ENCODE data around the gene LTBP1. TPM values are rescaled to one million over a fixed set of nuclear protein-coding genes. Genes with fewer than 3 reads are reported as not detected.
"Not testable (repeated sequence)": the region's sequence is repeated elsewhere in the genome, so short reads cannot be mapped to it uniquely, and the experiment has no call there.

LTBP1 gene
- total RNA-seq, 1 donor from 2014 or later: 43.9 TPM

DNA sequence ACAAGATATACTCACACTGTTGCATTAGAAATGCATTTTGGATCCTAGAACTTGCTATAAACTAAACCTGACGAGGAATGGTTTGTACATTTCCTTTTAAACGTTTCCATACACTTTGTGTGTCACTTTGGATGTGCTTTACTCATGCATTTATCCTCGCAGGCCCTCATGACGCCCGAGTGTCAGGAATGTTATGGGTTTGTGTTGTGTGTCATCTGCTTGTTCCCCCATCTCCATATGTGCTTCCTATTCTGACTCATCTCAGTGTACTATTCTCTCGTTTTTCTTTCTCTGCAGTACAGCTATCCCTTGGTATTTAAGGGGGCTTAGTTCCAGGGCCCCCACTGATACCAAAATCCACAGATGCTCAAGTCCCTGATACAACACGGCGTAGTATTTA, 408.2 kb downstream of the LTBP1 start:
- H3K4me3 ChIP-seq (ENCODE audit: low read depth, low read length): no peak overlapping the region
- no peak for TF ChIP-seq CTCF (conservative IDR thresholded peaks at IDR 0.05; ENCODE audit: low read depth, low read length)
- no peak for DNase-seq (ENCODE audit: low read depth)

DNA sequence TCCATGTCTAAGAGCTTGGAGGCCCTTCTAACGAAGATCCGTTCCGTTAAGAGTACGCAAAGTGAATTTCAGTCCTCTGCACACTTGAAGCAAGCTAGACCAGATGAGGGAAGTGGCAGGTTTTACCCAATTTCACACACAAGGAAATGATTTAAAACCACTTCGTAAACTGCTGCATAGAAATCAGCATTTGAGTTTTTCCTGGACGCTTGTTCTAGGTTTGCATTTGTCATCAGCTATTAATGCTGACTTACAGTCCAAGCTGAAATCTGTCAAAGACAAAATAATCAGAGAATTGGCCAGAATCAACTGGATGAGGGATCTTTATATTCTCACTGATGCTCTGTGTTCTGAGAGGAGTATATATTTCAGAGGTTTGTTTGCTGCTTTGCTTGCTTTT, 412.1 kb downstream of the LTBP1 start:
- no peak for TF ChIP-seq CTCF (conservative IDR thresholded peaks at IDR 0.05; ENCODE audit: low read depth, low read length)
- DNase-seq (ENCODE audit: low read depth): no peak

DNA sequence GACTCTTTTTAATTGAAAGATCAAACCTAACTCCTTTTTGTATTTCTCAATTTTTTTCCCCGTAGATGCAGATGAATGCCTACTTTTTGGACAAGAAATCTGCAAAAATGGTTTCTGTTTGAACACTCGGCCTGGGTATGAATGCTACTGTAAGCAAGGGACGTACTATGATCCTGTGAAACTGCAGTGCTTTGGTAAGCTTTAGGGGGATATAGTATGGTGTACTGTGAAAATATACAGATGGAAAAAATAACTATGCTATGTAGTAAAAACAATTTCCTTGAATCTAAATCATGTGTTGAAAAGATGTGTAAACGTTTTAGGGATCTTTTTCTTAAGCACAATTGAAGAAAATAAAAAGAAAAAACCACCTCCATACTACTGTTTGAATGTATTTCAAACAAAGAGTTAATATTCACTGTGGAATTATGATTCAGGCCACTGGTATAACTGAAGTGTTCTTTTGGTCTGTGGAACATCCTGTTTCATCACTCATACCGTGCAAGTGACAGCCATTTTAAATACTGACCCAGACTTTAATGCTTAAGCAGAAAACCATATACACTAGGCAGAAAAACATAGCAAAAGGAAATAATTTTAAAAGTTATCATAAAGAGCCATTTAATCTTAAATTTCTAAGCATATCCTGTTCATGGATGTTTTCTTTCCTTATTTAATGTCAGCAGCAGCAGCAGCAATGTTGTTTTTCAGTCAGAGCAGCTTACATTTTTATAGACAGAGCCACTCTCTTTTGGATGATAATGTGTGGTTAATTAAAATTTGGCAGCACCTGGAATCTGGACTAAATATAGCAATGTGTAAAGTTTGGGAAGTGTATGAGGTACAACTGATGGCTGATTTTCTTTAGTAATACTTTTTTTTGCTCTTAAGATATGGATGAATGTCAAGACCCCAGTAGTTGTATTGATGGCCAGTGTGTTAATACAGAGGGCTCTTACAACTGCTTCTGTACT, 416.9 kb downstream of the LTBP1 start:
- no peak for DNase-seq (ENCODE audit: low read depth)
- TF ChIP-seq CTCF (conservative IDR thresholded peaks at IDR 0.05; ENCODE audit: low read depth, low read length): no peak
- no peak overlapping the region for H3K4me3 ChIP-seq (ENCODE audit: low read depth, low read length)

More for the DNA sequence above, 412.1 kb downstream of the LTBP1 start:
- no peak overlapping the region for H3K4me3 ChIP-seq (ENCODE audit: low read depth, low read length)

- DNase-seq (ENCODE audit: low read depth): no peak
- no peak overlapping the region for H3K4me3 ChIP-seq (ENCODE audit: low read depth, low read length)
- no peak for TF ChIP-seq CTCF (conservative IDR thresholded peaks at IDR 0.05; ENCODE audit: low read depth, low read length)
Measured at GRCh38 chr2:33365264-33365970, 418.7 kb downstream of the LTBP1 start.

DNA sequence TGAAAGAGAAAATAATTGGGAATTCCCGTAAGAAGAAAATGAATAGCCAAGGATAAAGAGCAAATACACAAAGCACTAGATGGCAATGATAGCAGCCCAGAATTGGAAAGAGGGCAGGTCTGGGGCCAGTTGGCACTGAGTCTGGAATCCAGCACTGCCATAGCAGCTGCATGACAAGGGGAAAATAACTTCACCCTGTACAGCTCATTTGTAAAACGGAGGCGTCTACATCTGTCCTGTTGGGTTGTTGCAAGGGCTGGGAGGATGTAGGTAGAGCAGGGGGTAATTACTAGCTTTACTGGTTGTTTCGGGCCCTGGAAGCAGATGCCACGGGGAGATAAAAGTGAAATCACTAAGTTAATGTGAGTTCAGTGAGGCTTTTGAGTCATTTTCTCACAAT, 419.7 kb downstream of the LTBP1 start:
- H3K4me3 ChIP-seq (ENCODE audit: low read depth, low read length): no peak overlapping the region
- no peak for DNase-seq (ENCODE audit: low read depth)
- TF ChIP-seq CTCF (conservative IDR thresholded peaks at IDR 0.05; ENCODE audit: low read depth, low read length): no peak

- H3K4me3 ChIP-seq (ENCODE audit: low read depth, low read length): not testable (repeated sequence)
Measured at GRCh38 chr2:33368524-33368923, 421.8 kb downstream of the LTBP1 start.

DNA sequence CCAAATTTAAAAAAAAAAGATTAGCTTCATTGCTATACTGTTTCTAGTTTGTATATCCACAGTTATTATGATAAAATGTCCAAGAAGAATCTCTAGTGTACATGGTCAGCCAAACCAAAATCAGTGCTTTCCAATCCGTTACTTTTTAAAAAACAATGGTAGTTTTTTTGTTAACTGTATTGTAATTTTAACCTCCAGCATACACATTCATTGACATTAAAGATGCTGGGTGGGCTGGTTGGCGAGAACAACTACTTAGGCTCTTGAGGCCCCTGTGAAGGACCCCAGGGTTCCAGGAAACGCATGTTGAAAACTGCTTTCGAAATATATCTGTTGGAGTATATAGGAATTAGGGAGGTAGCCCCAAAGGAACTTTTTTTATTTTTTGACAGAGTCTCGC, 422.4 kb downstream of the LTBP1 start:
- TF ChIP-seq CTCF (conservative IDR thresholded peaks at IDR 0.05; ENCODE audit: low read depth, low read length): no peak
- no peak for DNase-seq (ENCODE audit: low read depth)
- H3K4me3 ChIP-seq (ENCODE audit: low read depth, low read length): no peak overlapping the region

More at GRCh38 chr2:33368524-33368923, 421.8 kb downstream of the LTBP1 start:
- not testable (repeated sequence) for DNase-seq (ENCODE audit: low read depth)
